Measurements from ENCODE around the gene CDK16.

The CDK16 gene

DNA sequence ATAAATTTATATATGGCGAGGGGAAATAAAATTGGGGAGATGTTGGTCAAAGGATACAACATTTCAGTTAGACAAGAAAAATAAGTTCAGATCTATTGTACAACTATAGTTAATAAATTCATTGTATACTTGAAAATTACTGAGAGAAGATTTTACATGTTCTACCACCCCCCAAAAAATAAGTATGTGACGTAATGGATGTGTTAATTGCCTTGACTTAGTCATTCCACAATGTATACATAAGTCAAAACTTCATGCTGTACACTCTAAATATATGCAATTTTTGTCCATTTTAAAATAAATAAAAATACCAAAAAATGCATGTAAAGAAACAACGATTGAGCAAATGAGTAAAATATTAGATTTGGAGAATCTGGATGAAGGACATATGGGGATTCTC lies 16.1 kb downstream of the CDK16 start:
- H4K12ac ChIP-seq (ENCODE audit: low read depth, low read length), result no peak overlapping the region
- no peak overlapping the region for H3K9ac ChIP-seq (ENCODE audit: low read length)
- H2AK5ac ChIP-seq (ENCODE audit: low read length), result no peak overlapping the region
- no peak overlapping the region for H3K23ac ChIP-seq (ENCODE audit: low read length)
- no peak overlapping the region for H4K91ac ChIP-seq (ENCODE audit: low read depth, low read length)
- no peak overlapping the region for H2BK120ac ChIP-seq (ENCODE audit: insufficient read depth, low read length, poor library complexity)
- H3K4ac ChIP-seq (ENCODE audit: low read depth, low read length), result no peak overlapping the region
- no peak for DNase-seq
- H3K18ac ChIP-seq (ENCODE audit: low read length), result no peak overlapping the region
- H3K27ac ChIP-seq (ENCODE audit: low read depth, low read length), result no peak overlapping the region
- no peaks in the 10 kb centered on the region for H3K9me3 ChIP-seq (ENCODE audit: insufficient read depth, low read depth, low read length)
- no CpG with 5 or more reads among the region's 3 CpGs for WGBS (ENCODE audit: extremely low coverage, insufficient coverage, insufficient read length)
- H3K14ac ChIP-seq (ENCODE audit: low read length), result no peak overlapping the region
- no peak overlapping the region for H3K4me3 ChIP-seq (ENCODE audit: low read depth, low read length)
- no peak overlapping the region for H4K8ac ChIP-seq (ENCODE audit: low read depth, low read length)
- H2BK12ac ChIP-seq (ENCODE audit: low read length), result no peak overlapping the region
- H3K79me1 ChIP-seq (ENCODE audit: low read length), result peaks cover 8% of the 10 kb centered on the region
- H2AFZ ChIP-seq (ENCODE audit: insufficient read depth, low read length, poor library complexity), result no peak overlapping the region
- peaks cover under 1 to 4% of the 10 kb centered on the region in 2 experiments for H3K36me3 ChIP-seq (ENCODE audit: control insufficient read depth in 1 of 2, insufficient read depth in 2 of 2, low read length in 2 of 2)
- H2BK5ac ChIP-seq (ENCODE audit: low read depth, low read length, poor library complexity), result no peak overlapping the region
- peaks cover 5% of the 10 kb centered on the region for H3K79me2 ChIP-seq (ENCODE audit: control insufficient read depth, insufficient read depth, low read length, poor library complexity)
- H3K4me1 ChIP-seq (ENCODE audit: control insufficient read depth in 1 of 2, insufficient read depth in 2 of 2, low read length in 2 of 2), result peaks cover 0 to 5% of the 10 kb centered on the region in 2 experiments
- no peak overlapping the region for H3K4me2 ChIP-seq (ENCODE audit: low read length)
- no peaks in the 10 kb centered on the region for H3K27me3 ChIP-seq (ENCODE audit: insufficient read depth, low read length)

DNA sequence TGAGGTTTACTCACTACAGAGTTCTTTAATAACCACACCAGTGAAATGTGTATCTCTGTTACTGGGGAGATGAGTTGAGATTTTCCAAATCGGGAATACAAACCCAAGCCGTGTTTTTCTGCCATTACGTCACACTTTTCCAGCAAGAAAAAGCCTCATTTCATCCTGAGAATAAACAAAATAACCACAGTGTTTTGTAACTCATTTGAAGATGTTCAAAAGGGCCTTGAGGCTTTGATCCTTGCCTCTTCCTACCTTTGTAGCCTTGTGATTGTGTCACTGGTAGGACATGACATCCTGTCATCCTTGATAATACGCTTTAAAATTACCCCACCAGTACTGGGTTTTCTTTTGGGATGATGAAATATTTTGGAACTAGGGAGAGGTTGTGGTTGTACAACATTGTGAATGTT lies 17.2 kb downstream of the CDK16 start:
- Histone ChIP-seq H3K23ac (ENCODE audit: low read length) (no peak overlapping the region), H3K9me3 (ENCODE audit: insufficient read depth, low read depth, low read length) (no peaks in the 10 kb centered on the region), H2BK120ac (ENCODE audit: insufficient read depth, low read length, poor library complexity) (no peak overlapping the region), H3K4me1 (ENCODE audit: control insufficient read depth in 1 of 2, insufficient read depth in 2 of 2, low read length in 2 of 2) (peaks cover 0 to 5% of the 10 kb centered on the region in 2 experiments), H2AK5ac (ENCODE audit: low read length) (no peak overlapping the region), H2BK5ac (ENCODE audit: low read depth, low read length, poor library complexity) (no peak overlapping the region), H4K8ac (ENCODE audit: low read depth, low read length) (no peak overlapping the region), H3K27me3 (ENCODE audit: insufficient read depth, low read length) (no peaks in the 10 kb centered on the region), H3K79me2 (ENCODE audit: control insufficient read depth, insufficient read depth, low read length, poor library complexity) (peaks cover 5% of the 10 kb centered on the region), H3K4me2 (ENCODE audit: low read length) (no peak overlapping the region), H4K12ac (ENCODE audit: low read depth, low read length) (no peak overlapping the region), H3K14ac (ENCODE audit: low read length) (no peak overlapping the region), H2AFZ (ENCODE audit: insufficient read depth, low read length, poor library complexity) (no peak overlapping the region), H4K91ac (ENCODE audit: low read depth, low read length) (no peak overlapping the region), H3K18ac (ENCODE audit: low read length) (no peak overlapping the region), H3K27ac (ENCODE audit: low read depth, low read length) (no peak overlapping the region), H3K36me3 (ENCODE audit: control insufficient read depth in 1 of 2, insufficient read depth in 2 of 2, low read length in 2 of 2) (peaks cover 12 to 16% of the 10 kb centered on the region in 2 experiments), H3K4me3 (ENCODE audit: low read depth, low read length) (no peak overlapping the region), H3K4ac (ENCODE audit: low read depth, low read length) (no peak overlapping the region), H2BK12ac (ENCODE audit: low read length) (no peak overlapping the region), H3K9ac (ENCODE audit: low read length) (no peak overlapping the region), H3K79me1 (ENCODE audit: low read length) (peaks cover 8% of the 10 kb centered on the region)
- DNase-seq, result no peak
- WGBS (ENCODE audit: extremely low coverage, insufficient coverage, insufficient read length), result no CpG with 5 or more reads among the region's 4 CpGs

DNA sequence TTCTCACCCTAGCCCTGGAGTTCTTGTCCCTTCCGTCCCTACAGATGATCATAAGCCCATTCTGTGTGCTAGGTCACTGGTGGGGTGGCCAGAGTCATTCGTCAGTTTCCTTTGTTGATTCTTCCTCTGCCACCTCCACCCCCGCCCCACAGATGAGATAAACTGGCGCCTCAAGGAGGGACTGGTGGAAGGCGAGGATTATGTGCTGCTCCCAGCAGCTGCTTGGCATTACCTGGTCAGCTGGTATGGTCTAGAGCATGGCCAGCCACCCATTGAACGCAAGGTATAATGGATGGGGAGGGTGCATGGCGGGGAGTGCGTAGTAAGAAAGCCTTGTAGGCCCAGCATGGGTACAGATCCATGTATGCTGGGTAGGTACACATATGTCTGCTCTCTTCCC lies 20.7 kb downstream of the CDK16 start:
- no peak overlapping the region for H2BK5ac ChIP-seq (ENCODE audit: low read depth, low read length, poor library complexity)
- H3K9ac ChIP-seq (ENCODE audit: low read length), result no peak overlapping the region
- peaks cover 37 to 43% of the 10 kb centered on the region in 2 experiments for H3K36me3 ChIP-seq (ENCODE audit: control insufficient read depth in 1 of 2, insufficient read depth in 2 of 2, low read length in 2 of 2)
- no peak overlapping the region for H2BK120ac ChIP-seq (ENCODE audit: insufficient read depth, low read length, poor library complexity)
- no peak overlapping the region for H4K91ac ChIP-seq (ENCODE audit: low read depth, low read length)
- no peak overlapping the region for H3K4me3 ChIP-seq (ENCODE audit: low read depth, low read length)
- no peaks in the 10 kb centered on the region for H3K79me2 ChIP-seq (ENCODE audit: control insufficient read depth, insufficient read depth, low read length, poor library complexity)
- H2BK12ac ChIP-seq (ENCODE audit: low read length), result no peak overlapping the region
- H2AFZ ChIP-seq (ENCODE audit: insufficient read depth, low read length, poor library complexity), result no peak overlapping the region
- no CpG with 5 or more reads among the region's 8 CpGs for WGBS (ENCODE audit: extremely low coverage, insufficient coverage, insufficient read length)
- no peak overlapping the region for H3K18ac ChIP-seq (ENCODE audit: low read length)
- H3K23ac ChIP-seq (ENCODE audit: low read length), result no peak overlapping the region
- no peak overlapping the region for H4K12ac ChIP-seq (ENCODE audit: low read depth, low read length)
- no peaks in the 10 kb centered on the region for H3K27me3 ChIP-seq (ENCODE audit: insufficient read depth, low read length)
- no peak overlapping the region for H3K4me2 ChIP-seq (ENCODE audit: low read length)
- no peaks in the 10 kb centered on the region for H3K79me1 ChIP-seq (ENCODE audit: low read length)
- no peak overlapping the region for H3K27ac ChIP-seq (ENCODE audit: low read depth, low read length)
- H3K14ac ChIP-seq (ENCODE audit: low read length), result no peak overlapping the region
- H3K9me3 ChIP-seq (ENCODE audit: insufficient read depth, low read depth, low read length), result no peaks in the 10 kb centered on the region
- H3K4ac ChIP-seq (ENCODE audit: low read depth, low read length), result no peak overlapping the region
- H2AK5ac ChIP-seq (ENCODE audit: low read length), result no peak overlapping the region
- no peak overlapping the region for H4K8ac ChIP-seq (ENCODE audit: low read depth, low read length)
- no peak for DNase-seq
- H3K4me1 ChIP-seq (ENCODE audit: control insufficient read depth in 1 of 2, insufficient read depth in 2 of 2, low read length in 2 of 2), result no peaks in the 10 kb centered on the region

DNA sequence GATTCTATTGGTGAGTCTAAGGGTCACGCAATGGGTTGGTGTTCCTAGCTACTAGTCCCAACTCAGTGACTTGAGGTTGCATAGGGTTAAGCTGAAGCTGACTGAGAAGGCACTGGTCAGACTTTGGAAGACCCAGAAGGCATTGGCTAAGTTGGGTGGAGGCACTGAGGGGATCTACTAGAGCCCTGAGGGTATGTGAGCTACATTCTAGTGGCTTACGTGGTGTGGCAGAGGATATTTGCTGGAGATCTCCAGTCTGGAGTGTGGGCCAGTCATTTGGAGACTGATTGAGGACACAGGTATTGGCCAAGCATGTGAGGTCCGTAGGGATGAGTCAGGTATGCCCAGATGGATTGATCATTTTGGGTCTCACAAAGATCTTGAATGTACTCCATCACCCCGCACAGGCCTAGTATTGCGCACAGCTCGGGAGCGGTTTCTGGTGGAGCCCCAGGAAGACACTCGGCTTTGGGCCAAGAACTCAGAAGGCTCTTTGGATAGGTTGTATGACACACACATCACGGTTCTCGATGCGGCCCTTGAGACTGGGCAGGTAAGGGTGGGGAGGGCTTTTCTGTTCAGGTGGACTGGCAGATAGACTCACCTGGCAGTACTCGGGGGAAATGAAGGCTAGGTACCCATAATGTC lies 21.5 kb downstream of the CDK16 start:
- no peak for DNase-seq
- Histone ChIP-seq H2AK5ac (ENCODE audit: low read length) (no peak overlapping the region), H3K79me2 (ENCODE audit: control insufficient read depth, insufficient read depth, low read length, poor library complexity) (no peaks in the 10 kb centered on the region), H3K4ac (ENCODE audit: low read depth, low read length) (no peak overlapping the region), H4K12ac (ENCODE audit: low read depth, low read length) (no peak overlapping the region), H3K9me3 (ENCODE audit: insufficient read depth, low read depth, low read length) (no peaks in the 10 kb centered on the region), H2AFZ (ENCODE audit: insufficient read depth, low read length, poor library complexity) (no peak overlapping the region), H2BK120ac (ENCODE audit: insufficient read depth, low read length, poor library complexity) (no peak overlapping the region), H3K4me2 (ENCODE audit: low read length) (no peak overlapping the region), H3K14ac (ENCODE audit: low read length) (no peak overlapping the region), H3K27me3 (ENCODE audit: insufficient read depth, low read length) (no peaks in the 10 kb centered on the region), H3K79me1 (ENCODE audit: low read length) (no peaks in the 10 kb centered on the region), H3K4me1 (ENCODE audit: control insufficient read depth in 1 of 2, insufficient read depth in 2 of 2, low read length in 2 of 2) (no peaks in the 10 kb centered on the region), H3K18ac (ENCODE audit: low read length) (no peak overlapping the region), H3K9ac (ENCODE audit: low read length) (no peak overlapping the region), H3K36me3 (ENCODE audit: control insufficient read depth in 1 of 2, insufficient read depth in 2 of 2, low read length in 2 of 2) (peaks cover 45 to 52% of the 10 kb centered on the region in 2 experiments), H4K8ac (ENCODE audit: low read depth, low read length) (no peak overlapping the region), H3K27ac (ENCODE audit: low read depth, low read length) (no peak overlapping the region), H2BK12ac (ENCODE audit: low read length) (no peak overlapping the region), H4K91ac (ENCODE audit: low read depth, low read length) (no peak overlapping the region), H2BK5ac (ENCODE audit: low read depth, low read length, poor library complexity) (no peak overlapping the region), H3K4me3 (ENCODE audit: low read depth, low read length) (no peak overlapping the region), H3K23ac (ENCODE audit: low read length) (no peak overlapping the region)
- no CpG with 5 or more reads among the region's 12 CpGs for WGBS (ENCODE audit: extremely low coverage, insufficient coverage, insufficient read length)

Data from trophoblast cell (in vitro differentiated cells and primary cell).